IgD-negative memory B cell (primary cell): ENCODE results near the gene STAB1. TPM values are rescaled to one million over a fixed set of nuclear protein-coding genes. Genes with fewer than 3 reads are reported as not detected.
A peak's percentile ranks its signal among the peaks of the same experiment; 100 is the strongest.

Experiments used
- H3K27ac Mint-ChIP-seq, 3 donors: one replicate each; pipeline ENCODE4 v1.8.0; 2020 to 2022; ENCODE audit warnings: mild to moderate bottlenecking in 3 of 3, mixed read lengths in 3 of 3, moderate library complexity in 1 of 3
- H3K27me3 Mint-ChIP-seq: one replicate; pipeline ENCODE4 v1.8.0; 2021; ENCODE audit warnings: mixed read lengths
- H3K36me3 Mint-ChIP-seq: one replicate; pipeline ENCODE4 v1.8.0; 2020; ENCODE audit warnings: mild to moderate bottlenecking, mixed read lengths
- H3K4me1 Mint-ChIP-seq, 3 donors: one replicate each; pipeline ENCODE4 v1.8.0; 2020 to 2022; ENCODE audit warnings: mixed read lengths in 3 of 3, mild to moderate bottlenecking in 1 of 3
- H3K4me3 Mint-ChIP-seq, 4 donors: one replicate each; pipeline ENCODE4 v1.8.0; 2020 to 2022; ENCODE audit warnings: mild to moderate bottlenecking in 4 of 4, mixed read lengths in 4 of 4, moderate library complexity in 3 of 4
- H3K9me3 Mint-ChIP-seq, 3 donors: one replicate each; pipeline ENCODE4 v1.8.0; 2020 to 2021; ENCODE audit warnings: mixed read lengths in 3 of 3, mild to moderate bottlenecking in 1 of 3
- polyA plus RNA-seq: library from polyadenylated mRNA; unstranded; fragments of 300-500 nt; fragmentation: Illumina TruSeq; gene quantifications from one replicate; pipeline ENCODE4 v1.2.3, GENCODE V29; 2021

The STAB1 gene
- polyA plus RNA-seq, 1 donor from 2014 or later: not detected

DNA sequence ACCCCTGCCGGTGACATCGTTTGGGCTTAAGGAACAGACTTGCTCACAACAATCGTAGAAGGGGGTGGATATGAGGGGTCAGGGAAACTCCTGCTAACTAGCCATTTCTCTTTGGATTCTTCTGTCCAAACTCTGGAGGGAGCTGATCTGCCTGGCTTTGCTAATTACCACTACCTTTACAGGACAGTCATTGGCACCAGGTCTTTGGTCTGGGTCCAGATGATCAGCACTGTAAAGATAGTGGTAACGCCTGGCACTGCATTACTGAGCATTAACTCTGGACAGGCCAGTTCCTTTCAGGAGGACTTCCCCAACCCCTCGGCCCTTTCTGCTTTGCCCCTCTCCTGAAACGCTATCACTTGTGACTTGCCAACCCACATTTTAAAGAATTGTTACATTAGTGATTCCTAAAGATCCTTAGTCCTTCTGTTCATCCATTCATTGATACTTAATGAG, 42.1 kb downstream of the STAB1 start:
- H3K27me3 Mint-ChIP-seq: no peaks in the 10 kb centered on the region
- peaks cover 1% of the 10 kb centered on the region for H3K36me3 Mint-ChIP-seq
- peak overlapping the region; percentile 98 to 100 (median 99) for H3K4me3 Mint-ChIP-seq
- H3K4me1 Mint-ChIP-seq: peaks cover 30 to 37% (median 32%) of the 10 kb centered on the region in 3 donors
- no peaks in the 10 kb centered on the region for H3K9me3 Mint-ChIP-seq
- H3K27ac Mint-ChIP-seq: peak overlapping the region; percentile 97 to 100 (median 98)

DNA sequence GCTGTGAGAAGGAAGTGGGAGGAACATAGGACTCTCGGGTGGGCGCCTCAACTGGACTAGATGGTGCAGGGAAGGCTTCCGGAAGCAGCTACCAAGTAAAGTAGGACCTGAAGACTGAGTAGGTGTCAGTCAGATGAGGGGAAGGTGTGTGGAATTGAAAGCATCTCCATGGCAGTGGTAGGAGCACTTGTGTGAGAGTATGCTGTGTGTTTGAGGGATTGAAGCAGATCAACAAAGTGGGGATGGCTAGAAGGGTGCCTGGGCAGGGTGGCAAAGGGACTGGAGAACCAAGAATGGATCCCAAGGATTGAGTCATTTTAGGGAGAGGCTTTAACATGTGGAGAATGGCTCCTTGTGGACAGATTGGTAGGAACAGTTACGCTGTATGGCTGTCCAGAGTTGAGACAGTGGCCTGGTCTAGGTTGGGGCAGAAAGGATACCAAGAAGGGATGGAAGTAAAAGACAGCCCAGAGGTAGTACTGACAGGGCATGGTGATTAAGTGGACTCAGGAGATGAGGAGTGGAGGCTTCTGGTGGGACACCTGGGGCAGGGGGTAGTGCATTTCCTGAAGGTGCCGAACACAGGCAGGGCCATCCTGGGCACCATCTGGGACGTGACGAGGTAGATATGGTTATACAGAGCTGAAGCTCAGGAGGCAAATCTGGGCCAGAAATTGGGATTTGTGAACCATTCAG, 42.7 kb downstream of the STAB1 start:
- peaks cover 25 to 32% (median 28%) of the 10 kb centered on the region in 3 donors for H3K4me1 Mint-ChIP-seq
- H3K9me3 Mint-ChIP-seq: no peaks in the 10 kb centered on the region
- H3K27ac Mint-ChIP-seq: peak overlapping the region; percentile 39 to 100 (median 97)

DNA sequence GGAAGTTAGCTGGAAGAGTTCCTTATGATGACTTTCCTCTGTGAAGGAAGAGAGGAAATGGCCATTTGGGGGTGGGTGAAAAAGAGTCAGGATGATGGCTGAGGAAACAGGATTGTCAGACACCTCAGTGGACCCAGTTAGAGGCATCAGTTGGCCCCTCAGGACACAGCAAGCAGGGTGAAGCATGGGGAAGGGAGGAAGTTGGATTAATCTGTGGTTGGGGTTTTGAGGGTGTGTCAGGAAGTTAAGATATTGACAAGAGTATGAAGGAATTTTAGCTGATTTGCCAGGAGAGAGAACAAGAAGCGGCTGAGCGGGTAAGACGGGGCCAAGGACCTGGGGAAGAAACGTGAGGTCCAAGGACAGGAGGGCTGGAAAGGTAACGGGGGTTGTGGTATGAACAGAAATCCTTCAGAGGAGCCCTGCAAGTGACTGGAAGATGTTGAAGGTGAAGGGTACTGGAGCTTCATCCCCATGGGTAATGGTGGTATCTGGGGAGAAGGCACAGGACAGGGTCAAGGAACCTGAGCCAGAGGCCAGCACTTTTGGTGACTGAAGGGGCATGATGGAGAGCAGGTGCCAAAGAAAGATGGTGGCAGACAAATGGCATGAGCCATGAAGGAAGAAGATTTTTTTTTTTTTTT, 44.0 kb downstream of the STAB1 start:
- Mint-ChIP-seq H3K4me3 (peak overlapping the region in 3 of 4 donors; percentile 30 to 60 (median 43)), H3K36me3 (peaks cover 1% of the 10 kb centered on the region), H3K4me1 (peaks cover 25 to 32% (median 28%) of the 10 kb centered on the region in 3 donors), H3K9me3 (no peaks in the 10 kb centered on the region), H3K27ac (peak overlapping the region; percentile 4 to 86 (median 70)), H3K27me3 (no peaks in the 10 kb centered on the region)

More for the DNA sequence above, 42.7 kb downstream of the STAB1 start:
- no peaks in the 10 kb centered on the region for H3K27me3 Mint-ChIP-seq
- peak overlapping the region; percentile 98 to 100 (median 99) for H3K4me3 Mint-ChIP-seq
- peaks cover 1% of the 10 kb centered on the region for H3K36me3 Mint-ChIP-seq

DNA sequence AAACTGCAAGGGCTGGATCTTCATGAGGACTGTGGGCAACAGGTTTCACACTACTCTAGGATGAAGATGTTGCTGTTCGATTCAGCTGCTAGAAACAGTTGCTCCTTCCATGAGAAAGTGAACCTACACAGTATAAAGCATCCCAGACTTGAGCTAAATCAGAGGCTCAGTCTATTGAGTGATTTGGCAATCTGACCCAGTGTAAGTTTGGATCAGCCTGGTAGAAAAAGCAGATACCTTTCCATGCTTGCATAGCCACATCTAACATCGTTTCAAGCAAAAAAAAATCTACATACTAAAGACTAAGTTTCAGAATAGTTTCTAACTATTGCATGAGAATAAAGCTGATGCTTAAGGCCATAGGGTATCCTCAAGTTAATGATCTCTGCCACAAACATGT, 45.9 kb downstream of the STAB1 start:
- Mint-ChIP-seq H3K27ac (peak overlapping the region in 1 of 3 donors; percentile 19), H3K4me3 (peak overlapping the region in 1 of 4 donors; percentile 39), H3K4me1 (peaks cover 22 to 23% (median 22%) of the 10 kb centered on the region in 3 donors), H3K36me3 (peaks cover 1% of the 10 kb centered on the region), H3K9me3 (no peaks in the 10 kb centered on the region), H3K27me3 (no peaks in the 10 kb centered on the region)

DNA sequence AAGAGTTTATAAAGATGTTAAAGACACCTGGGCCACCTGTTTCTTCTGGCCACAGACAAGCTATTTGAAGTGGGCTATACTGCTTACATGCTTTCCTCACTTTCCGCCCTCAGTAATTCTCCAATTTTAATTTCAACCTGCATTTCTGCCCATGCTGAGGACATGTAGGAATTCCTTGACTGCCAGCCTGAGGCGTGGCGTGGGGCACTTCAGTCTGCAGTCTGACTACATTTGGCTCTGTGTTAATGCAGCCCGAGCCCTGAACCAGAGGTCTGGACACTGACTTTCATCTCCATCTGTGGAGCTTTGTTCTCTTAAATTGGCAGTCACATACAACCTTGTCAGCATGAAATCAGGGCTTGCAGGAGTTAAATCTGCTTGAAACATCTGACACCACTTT, 49.8 kb downstream of the STAB1 start:
- Mint-ChIP-seq H3K4me3 (no peak overlapping the region), H3K27me3 (no peaks in the 10 kb centered on the region), H3K36me3 (no peaks in the 10 kb centered on the region), H3K27ac (no peak overlapping the region), H3K4me1 (no peaks in the 10 kb centered on the region), H3K9me3 (no peaks in the 10 kb centered on the region)

DNA sequence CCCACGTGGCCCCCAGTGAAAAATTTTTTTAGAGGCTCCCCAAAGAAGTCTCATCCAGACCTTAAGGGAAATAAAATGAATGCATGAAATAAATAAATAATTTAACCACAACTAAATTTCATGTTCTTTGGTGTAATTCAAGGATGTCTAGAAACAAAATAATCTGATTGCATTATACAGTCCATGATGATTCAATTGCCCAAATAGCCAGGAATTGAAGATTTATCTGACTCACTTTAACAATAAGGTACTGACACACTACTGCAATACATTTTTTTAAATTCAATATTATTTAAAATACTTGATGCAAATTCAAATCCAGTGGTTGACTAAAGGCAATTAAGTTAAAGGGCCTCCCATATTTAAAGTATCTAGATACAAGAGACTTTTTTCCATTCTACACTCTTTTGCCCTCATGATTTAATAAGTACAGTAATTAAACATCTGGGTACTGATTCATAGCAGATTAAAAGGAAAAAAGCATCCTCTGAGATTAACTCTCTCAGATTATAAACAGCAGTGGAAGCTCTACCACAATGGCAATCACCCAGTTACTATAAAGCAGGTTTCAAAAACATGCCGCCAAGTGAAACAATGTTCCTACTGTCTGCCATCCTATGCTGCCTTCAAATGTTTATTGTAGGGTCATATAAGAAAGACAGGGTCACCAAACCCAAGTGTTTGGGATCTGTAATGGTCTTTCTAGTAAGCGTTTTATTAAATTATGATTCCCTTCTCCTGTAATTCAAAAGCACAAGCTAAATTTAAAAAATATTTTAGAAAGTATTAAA, 51.2 kb downstream of the STAB1 start:
- H3K9me3 Mint-ChIP-seq: no peaks in the 10 kb centered on the region
- no peaks in the 10 kb centered on the region for H3K27me3 Mint-ChIP-seq
- H3K36me3 Mint-ChIP-seq: no peaks in the 10 kb centered on the region
- no peak overlapping the region for H3K27ac Mint-ChIP-seq
- no peak overlapping the region for H3K4me3 Mint-ChIP-seq
- no peaks in the 10 kb centered on the region for H3K4me1 Mint-ChIP-seq

DNA sequence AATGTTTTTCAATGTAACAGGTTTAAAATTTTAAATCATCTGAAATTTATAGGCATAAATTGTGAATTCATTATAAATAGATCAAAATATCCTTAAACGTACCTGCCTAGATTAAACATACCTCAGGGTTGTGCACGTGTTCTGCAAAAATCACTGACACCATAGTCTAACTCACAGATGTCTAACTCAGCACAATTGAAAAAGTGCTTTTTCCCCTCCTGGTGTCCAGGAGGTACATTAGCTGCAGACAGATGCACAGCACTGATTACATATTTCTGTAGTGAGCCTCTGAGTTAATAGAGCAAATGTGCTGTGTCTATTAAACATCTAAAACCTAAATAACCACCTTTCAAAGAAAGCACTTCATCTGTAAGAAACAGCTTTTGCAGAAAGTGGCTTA, 52.0 kb downstream of the STAB1 start:
- Mint-ChIP-seq H3K4me3 (no peak overlapping the region), H3K4me1 (no peaks in the 10 kb centered on the region), H3K27ac (no peak overlapping the region), H3K27me3 (no peaks in the 10 kb centered on the region), H3K36me3 (no peaks in the 10 kb centered on the region), H3K9me3 (no peaks in the 10 kb centered on the region)

DNA sequence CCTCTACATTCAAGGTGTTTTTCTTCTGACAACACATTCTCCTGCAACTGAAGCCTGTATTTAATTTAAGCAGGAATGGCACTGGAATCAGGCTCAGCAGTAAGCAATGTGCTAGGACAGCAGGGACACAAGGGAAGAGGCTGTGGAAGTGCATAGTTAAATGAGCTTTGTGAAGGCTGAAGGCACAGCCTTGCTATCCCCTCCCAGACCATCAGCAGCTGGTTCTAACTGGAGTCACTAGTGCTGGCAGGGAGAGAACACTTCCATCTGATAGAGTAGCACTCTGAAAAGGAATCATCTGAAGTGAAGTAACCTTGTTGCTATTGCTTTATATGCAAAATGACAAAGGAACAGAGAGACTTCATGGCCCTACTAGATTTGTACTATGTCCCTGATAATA, 56.0 kb downstream of the STAB1 start:
- no peaks in the 10 kb centered on the region for H3K36me3 Mint-ChIP-seq
- no peaks in the 10 kb centered on the region for H3K9me3 Mint-ChIP-seq
- H3K27me3 Mint-ChIP-seq: no peaks in the 10 kb centered on the region
- no peak overlapping the region for H3K4me3 Mint-ChIP-seq
- no peaks in the 10 kb centered on the region for H3K4me1 Mint-ChIP-seq
- H3K27ac Mint-ChIP-seq: peak overlapping the region in 1 of 3 donors; percentile 20

DNA sequence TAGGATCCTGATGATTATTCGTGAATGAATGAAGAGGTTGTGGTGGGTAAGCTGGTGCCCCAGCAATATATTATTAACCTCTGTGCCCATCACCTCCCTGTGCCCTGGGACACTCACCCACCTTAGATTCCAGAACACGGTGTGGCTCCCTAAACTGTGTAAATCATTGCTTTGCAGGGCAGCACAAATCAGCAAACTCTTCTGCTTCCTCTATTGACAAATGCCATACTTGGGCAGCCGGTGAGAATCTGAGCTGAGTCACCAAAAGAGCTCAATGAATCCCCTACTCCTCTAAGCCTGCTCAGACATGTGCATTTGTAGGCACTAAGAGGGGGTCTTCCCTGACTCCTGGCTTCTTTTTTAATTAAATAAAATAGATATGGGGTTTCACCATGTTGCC, 57.0 kb downstream of the STAB1 start:
- Mint-ChIP-seq H3K4me1 (no peaks in the 10 kb centered on the region), H3K9me3 (no peaks in the 10 kb centered on the region), H3K4me3 (no peak overlapping the region), H3K27ac (peak overlapping the region in 2 of 3 donors; percentile 40 to 86), H3K27me3 (no peaks in the 10 kb centered on the region), H3K36me3 (no peaks in the 10 kb centered on the region)

DNA sequence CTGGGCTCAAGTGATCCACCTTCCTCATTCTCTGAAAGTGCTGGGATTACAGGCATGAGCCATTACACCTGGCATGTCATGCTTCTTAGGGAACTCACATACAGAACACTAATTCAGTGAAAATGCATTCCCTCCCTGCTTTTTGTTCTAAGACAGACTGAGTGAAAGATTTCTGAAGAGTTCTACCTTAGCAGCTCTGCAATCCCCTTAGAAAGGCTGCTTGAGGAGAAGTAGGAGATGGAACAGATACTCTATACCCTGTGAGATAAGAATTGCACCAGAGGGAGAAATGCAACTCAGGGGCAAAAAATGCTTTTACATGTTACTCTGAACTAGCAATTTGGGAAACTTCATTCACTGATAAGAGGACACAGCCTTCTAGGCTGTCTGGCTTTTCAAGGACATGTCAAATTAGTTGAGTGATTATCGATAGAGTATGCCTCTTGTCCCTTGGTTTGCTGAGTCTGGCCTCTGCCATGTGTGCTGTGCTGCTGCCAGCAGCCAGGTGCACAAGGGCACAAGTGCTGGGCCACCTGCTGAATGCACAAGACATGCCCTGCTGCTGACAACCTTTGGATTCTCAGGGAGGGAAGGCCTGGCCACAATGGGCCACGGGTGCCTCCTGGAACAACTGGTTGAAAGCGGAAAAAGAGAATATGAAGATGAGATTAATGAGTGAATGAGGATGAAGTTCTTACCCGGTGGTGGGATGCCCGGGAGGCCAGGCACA, 59.1 kb downstream of the STAB1 start:
- Mint-ChIP-seq H3K36me3 (no peaks in the 10 kb centered on the region), H3K4me3 (no peak overlapping the region), H3K4me1 (no peaks in the 10 kb centered on the region), H3K27me3 (no peaks in the 10 kb centered on the region), H3K27ac (no peak overlapping the region), H3K9me3 (no peaks in the 10 kb centered on the region)

DNA sequence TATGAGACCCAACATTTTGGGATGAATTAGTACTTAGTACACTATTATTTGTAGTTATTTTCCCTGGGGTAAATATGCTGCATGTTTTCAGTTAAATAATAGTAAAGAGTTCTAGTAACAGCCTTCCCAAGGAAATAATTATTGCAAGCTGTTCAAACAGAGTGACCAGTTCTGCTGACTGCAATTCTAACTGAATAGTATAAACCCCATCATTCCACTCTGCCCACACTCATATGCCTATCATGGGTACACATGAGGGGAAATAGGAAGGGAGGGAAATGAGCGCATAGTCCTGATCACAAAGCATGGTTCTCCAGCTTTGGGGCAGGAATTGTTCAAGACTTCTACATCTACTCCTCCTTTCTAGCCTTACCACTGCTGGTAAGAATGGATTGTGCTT, 59.9 kb downstream of the STAB1 start:
- no peak overlapping the region for H3K4me3 Mint-ChIP-seq
- H3K9me3 Mint-ChIP-seq: no peaks in the 10 kb centered on the region
- no peak overlapping the region for H3K27ac Mint-ChIP-seq
- peaks cover 1% of the 10 kb centered on the region for H3K36me3 Mint-ChIP-seq
- no peaks in the 10 kb centered on the region for H3K4me1 Mint-ChIP-seq
- no peaks in the 10 kb centered on the region for H3K27me3 Mint-ChIP-seq

DNA sequence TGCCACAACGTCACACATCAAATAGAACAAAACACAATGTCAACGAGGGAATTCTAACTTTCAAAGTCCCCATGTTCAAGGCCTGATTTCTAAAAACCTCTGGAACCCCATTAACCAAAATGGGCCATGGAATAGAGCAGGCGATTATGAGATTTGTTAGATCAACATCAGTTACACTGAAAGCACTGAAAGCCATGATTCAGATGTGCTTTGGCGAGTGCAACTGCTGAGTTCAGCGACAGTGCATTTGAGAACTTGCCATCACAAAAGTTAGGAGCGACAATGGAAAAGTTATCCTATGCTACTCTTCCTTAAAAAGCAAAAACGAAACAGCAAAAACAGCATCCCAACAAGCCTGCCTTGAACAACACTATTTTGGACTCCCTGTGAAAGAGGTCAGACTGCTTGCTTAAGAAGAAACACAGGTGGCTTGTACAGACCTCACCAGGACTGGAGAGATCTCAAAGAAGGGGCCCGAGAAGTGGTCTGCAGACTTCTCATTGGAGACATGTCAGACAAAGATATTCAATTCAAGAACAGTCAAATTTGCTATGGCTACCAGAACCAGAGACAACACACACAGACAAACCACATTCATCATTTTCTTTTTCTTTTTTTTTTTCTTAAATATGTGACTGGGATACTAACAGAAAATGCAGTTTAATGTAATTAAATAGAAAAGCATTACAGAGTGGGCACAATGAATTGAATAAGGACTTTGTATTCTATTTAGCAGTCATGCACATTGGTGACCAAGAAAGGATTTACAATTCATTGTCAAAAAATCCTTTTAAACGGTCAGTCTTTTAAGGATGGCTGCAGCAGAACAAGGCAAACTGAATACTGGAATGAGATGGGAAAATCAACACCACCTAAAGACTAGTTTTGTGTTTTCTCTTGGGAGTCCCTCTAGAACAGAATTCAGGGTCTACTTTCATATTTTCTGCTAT, 62.1 kb downstream of the STAB1 start:
- Mint-ChIP-seq H3K4me1 (no peaks in the 10 kb centered on the region), H3K9me3 (no peaks in the 10 kb centered on the region), H3K4me3 (no peak overlapping the region), H3K27ac (no peak overlapping the region), H3K36me3 (peaks cover 3% of the 10 kb centered on the region), H3K27me3 (no peaks in the 10 kb centered on the region)

DNA sequence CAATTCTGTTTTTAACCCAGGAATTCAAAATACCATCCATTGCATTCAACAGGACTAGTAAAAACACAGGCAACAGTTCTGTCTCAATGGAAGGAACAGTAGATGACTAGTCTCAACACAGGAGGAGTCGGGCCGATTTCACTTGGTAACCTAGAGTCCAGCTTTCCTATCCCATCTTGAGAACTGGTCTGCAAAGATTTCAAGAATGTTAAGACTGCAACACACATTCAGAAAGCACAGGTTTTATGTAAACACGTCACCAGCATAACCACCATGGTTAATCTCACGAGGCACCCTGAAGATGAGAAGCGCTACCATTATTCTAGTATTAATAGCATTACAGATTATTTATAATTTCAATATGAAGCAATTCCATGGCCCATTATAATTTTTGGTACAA, 63.3 kb downstream of the STAB1 start:
- peaks cover 5% of the 10 kb centered on the region for H3K36me3 Mint-ChIP-seq
- H3K27ac Mint-ChIP-seq: no peak overlapping the region
- no peaks in the 10 kb centered on the region for H3K9me3 Mint-ChIP-seq

More for the DNA sequence above, 63.3 kb downstream of the STAB1 start:
- Mint-ChIP-seq H3K4me1 (no peaks in the 10 kb centered on the region), H3K27me3 (no peaks in the 10 kb centered on the region), H3K4me3 (no peak overlapping the region)
